ENCODE data around the gene ETS2.

The ETS2 gene

DNA sequence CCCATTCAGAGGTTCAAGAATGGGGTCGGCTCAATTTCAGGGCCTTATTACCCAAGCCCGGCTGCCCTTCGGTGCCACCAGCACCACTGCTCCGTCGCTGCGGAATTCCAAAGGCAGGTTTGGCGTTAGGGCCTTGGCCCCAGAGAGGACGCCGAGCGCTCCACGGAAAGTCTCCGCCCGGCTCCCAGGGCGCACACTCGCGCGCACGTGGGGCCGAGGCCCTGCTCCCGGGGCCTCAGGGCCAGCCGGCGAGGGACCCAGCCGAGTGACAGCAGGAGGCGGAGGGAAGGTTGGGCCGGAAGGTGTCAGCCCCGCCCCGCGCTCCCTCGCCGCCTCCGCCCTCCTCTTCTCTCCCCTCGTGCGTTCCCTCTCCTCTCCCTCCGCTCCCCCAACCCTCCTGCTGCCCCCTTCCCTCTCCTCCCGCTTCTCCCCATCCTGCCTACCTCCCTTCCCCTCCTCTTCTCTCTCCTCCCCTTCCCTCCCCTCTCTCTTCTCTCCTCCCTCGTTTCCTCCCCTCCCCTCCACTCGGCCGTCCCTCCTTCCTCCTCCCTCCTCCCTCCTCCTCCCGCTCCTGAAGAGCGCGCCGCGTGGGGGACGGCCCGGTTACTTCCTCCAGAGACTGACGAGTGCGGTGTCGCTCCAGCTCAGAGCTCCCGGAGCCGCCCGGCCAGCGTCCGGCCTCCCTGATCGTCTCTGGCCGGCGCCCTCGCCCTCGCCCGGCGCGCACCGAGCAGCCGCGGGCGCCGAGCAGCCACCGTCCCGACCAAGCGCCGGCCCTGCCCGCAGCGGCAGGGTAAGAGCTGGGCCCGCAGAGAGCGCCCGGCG is at the start of gene ETS2:
ETS2 (plus strand) TSS at position 602 of the 825 bp plus-strand sequence. CDS start 4,106 bp downstream, outside the sequence.
- TF ChIP-seq, protein P1, sequence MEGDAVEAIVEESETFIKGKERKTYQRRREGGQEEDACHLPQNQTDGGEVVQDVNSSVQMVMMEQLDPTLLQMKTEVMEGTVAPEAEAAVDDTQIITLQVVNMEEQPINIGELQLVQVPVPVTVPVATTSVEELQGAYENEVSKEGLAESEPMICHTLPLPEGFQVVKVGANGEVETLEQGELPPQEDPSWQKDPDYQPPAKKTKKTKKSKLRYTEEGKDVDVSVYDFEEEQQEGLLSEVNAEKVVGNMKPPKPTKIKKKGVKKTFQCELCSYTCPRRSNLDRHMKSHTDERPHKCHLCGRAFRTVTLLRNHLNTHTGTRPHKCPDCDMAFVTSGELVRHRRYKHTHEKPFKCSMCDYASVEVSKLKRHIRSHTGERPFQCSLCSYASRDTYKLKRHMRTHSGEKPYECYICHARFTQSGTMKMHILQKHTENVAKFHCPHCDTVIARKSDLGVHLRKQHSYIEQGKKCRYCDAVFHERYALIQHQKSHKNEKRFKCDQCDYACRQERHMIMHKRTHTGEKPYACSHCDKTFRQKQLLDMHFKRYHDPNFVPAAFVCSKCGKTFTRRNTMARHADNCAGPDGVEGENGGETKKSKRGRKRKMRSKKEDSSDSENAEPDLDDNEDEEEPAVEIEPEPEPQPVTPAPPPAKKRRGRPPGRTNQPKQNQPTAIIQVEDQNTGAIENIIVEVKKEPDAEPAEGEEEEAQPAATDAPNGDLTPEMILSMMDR (conservative IDR thresholded peaks at IDR 0.05; ENCODE audit: control insufficient read depth, insufficient read depth, low read depth, low read length), result no peak
- peak within 1 kb of the TSS; percentile 78 for H3K4me3 ChIP-seq (ENCODE audit: control insufficient read depth, low read depth, low read length)
- peak; percentile 88 for DNase-seq (ENCODE audit: low read depth)

- peak; percentile 63 for DNase-seq (ENCODE audit: low read depth)
- TF ChIP-seq, protein P1 (conservative IDR thresholded peaks at IDR 0.05; ENCODE audit: control insufficient read depth, insufficient read depth, low read depth, low read length), result no peak
- H3K4me3 ChIP-seq (ENCODE audit: control insufficient read depth, low read depth, low read length), result no peak overlapping the region
Measured at GRCh38 chr21:38756746-38757145, 49.0 kb upstream of the ETS2 start.

- no peak overlapping the region for H3K4me3 ChIP-seq (ENCODE audit: control insufficient read depth, low read depth, low read length)
- no peak for DNase-seq (ENCODE audit: low read depth)
- TF ChIP-seq, protein P1 (conservative IDR thresholded peaks at IDR 0.05; ENCODE audit: control insufficient read depth, insufficient read depth, low read depth, low read length), result no peak
Measured at GRCh38 chr21:38758501-38759214, 47.1 kb upstream of the ETS2 start.

DNA sequence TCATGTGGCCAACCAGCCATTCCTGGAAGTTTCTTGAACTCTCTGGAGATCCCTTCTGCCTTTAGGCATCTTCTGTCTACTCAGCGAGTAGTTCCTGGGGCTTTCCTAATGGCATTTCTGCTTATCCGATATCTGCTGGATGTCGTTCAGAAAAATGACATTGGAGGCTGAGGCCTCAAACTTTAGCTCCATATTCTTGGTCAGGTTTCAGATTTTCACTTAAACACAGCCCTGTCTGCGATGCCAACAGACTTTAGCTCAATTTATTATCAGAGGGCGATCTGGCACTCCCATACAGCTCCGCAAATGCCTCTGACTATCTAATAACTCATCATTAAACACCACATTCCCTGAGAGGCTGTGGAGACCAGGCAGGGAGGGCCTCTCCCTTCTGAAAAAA is 46.3 kb upstream of the ETS2 start:
- no peak for DNase-seq (ENCODE audit: low read depth)
- H3K4me3 ChIP-seq (ENCODE audit: control insufficient read depth, low read depth, low read length), result no peak overlapping the region
- TF ChIP-seq, protein P1 (conservative IDR thresholded peaks at IDR 0.05; ENCODE audit: control insufficient read depth, insufficient read depth, low read depth, low read length), result no peak

GRCh38 chr21:38760017-38760761 is 45.5 kb upstream of the ETS2 start:
- no peak overlapping the region for H3K4me3 ChIP-seq (ENCODE audit: control insufficient read depth, low read depth, low read length)
- TF ChIP-seq, protein P1 (conservative IDR thresholded peaks at IDR 0.05; ENCODE audit: control insufficient read depth, insufficient read depth, low read depth, low read length), result no peak
- DNase-seq (ENCODE audit: low read depth), result peak; percentile 38

GRCh38 chr21:38760762-38761155 is 45.0 kb upstream of the ETS2 start:
- H3K4me3 ChIP-seq (ENCODE audit: control insufficient read depth, low read depth, low read length), result no peak overlapping the region
- DNase-seq (ENCODE audit: low read depth), result no peak
- TF ChIP-seq, protein P1 (conservative IDR thresholded peaks at IDR 0.05; ENCODE audit: control insufficient read depth, insufficient read depth, low read depth, low read length), result no peak

Measured in fibroblast of mammary gland (primary cell).